AG04449 (cell line): ENCODE measurements around the gene CMYA5.
"Not testable (repeated sequence)": the region's sequence is repeated elsewhere in the genome, so short reads cannot be mapped to it uniquely, and the experiment has no call there.

Experiments
- CTCF ChIA-PET: fragments of 350-600 bp; formaldehyde crosslinking; extraction: SDS; loops from one replicate; lab custom pipeline; 2021; ENCODE audit warnings: antibody characterized with exemption; lab: Yijun Ruan, JAX
- POLR2A ChIA-PET: fragments of 400-600, 350-600 bp; formaldehyde crosslinking; extraction: SDS; loops from one replicate; lab custom pipeline; 2020; ENCODE audit warnings: antibody characterized with exemption, inconsistent platforms; lab: Yijun Ruan, JAX
- DNase-seq: peaks from one replicate; pipeline ENCODE4 v3.0.0-alpha.2; 2010; ENCODE audit warnings: low read depth, low spot score
- H3K4me3 ChIP-seq: 2 replicates; pipeline ENCODE4 v1.5.1; 2011; ENCODE audit warnings: low read depth, mild to moderate bottlenecking, control low read depth, low read length
- TF ChIP-seq, protein P1 (sequence below): IDR thresholded peaks from one replicate; pipeline ENCODE4 v1.5.1; 2011; ENCODE audit warnings: mild to moderate bottlenecking, moderate library complexity, low read length, control low read depth, inconsistent platforms; ENCODE audit not compliant: insufficient read depth; ENCODE audit errors: missing control alignments

CMYA5 gene

DNA sequence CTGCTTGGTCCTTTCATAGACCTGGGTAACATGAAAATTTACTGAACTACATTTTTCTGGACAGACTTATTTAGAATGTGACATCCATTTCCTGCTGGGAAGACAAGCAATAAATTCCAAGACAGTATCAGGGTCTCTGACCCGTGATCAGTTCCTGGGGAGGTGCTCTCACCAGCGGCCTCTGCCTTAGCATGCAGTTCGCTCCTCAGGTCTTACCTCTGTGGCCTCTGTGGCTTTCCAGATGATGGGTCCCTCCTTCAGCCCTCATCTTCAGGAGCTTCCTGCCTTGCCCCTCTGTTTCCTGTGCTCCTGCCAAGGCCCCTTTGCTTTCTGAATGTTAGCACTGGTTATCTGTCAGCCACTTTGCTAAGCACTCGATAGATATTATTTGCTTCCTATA lies 66.4 kb downstream of the CMYA5 start:
- ChIA-PET POLR2A (no interaction called here), CTCF (no interaction called here)
- H3K4me3 ChIP-seq, result no peak overlapping the region
- TF ChIP-seq, protein P1, sequence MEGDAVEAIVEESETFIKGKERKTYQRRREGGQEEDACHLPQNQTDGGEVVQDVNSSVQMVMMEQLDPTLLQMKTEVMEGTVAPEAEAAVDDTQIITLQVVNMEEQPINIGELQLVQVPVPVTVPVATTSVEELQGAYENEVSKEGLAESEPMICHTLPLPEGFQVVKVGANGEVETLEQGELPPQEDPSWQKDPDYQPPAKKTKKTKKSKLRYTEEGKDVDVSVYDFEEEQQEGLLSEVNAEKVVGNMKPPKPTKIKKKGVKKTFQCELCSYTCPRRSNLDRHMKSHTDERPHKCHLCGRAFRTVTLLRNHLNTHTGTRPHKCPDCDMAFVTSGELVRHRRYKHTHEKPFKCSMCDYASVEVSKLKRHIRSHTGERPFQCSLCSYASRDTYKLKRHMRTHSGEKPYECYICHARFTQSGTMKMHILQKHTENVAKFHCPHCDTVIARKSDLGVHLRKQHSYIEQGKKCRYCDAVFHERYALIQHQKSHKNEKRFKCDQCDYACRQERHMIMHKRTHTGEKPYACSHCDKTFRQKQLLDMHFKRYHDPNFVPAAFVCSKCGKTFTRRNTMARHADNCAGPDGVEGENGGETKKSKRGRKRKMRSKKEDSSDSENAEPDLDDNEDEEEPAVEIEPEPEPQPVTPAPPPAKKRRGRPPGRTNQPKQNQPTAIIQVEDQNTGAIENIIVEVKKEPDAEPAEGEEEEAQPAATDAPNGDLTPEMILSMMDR, result no peak
- no peak for DNase-seq

DNA sequence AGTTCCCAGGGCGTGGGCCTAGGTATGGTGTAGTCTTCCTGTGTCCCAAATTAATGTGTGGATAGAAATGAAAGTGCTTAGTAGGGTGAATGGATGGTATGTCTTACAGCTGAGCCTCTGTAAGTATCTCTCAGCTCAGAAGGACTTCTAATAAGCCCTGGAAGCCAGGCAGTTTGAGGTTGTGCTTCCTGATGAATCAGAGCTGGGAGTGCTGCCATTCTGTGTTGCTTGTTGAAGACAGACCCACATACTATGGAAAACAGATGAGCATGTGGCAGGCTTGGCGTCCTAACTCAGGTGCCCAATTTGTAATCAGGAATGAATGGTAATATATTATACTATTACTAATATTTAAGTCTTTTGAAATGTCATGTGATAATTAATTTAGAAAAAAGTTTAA lies 69.8 kb downstream of the CMYA5 start:
- POLR2A ChIA-PET, result no interaction called here
- H3K4me3 ChIP-seq, result no peak overlapping the region
- CTCF ChIA-PET, result no interaction called here
- TF ChIP-seq, protein P1, result no peak
- DNase-seq, result peak; percentile 64

DNA sequence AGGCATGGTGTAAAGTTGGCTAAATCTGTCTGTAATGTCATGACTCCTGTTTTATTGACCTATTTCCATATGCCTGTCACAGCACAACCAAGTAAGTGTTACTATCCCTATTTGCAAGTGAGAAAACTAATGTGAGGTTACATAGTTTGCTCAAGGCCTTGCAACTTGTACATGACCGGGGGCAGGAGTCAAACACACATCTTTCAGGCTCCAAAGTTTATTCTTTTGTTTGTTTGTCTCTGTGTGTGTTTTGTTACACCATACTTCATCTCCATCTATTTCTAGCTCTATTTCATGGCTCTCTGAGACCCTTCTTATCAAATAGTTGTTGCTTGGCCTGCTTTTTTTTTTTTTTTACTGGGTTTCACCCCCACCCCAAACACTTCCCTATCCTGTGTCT lies 70.2 kb downstream of the CMYA5 start:
- CTCF ChIA-PET, result no interaction called here
- TF ChIP-seq, protein P1, result no peak
- DNase-seq, result no peak

GRCh38 chr5:79762929-79763328 lies 73.3 kb downstream of the CMYA5 start:
- H3K4me3 ChIP-seq, result no peak overlapping the region
- ChIA-PET CTCF (no interaction called here), POLR2A (no interaction called here)
- no peak for DNase-seq
- TF ChIP-seq, protein P1, result no peak

More for the DNA sequence above, 70.2 kb downstream of the CMYA5 start:
- POLR2A ChIA-PET, result no interaction called here
- no peak overlapping the region for H3K4me3 ChIP-seq

GRCh38 chr5:79764147-79764546 lies 74.5 kb downstream of the CMYA5 start:
- H3K4me3 ChIP-seq, DNase-seq, CTCF ChIA-PET, POLR2A ChIA-PET: not testable (repeated sequence)

- TF ChIP-seq, protein P1, result no peak
- POLR2A ChIA-PET, result no interaction called here
- DNase-seq, result peak; percentile 79
- CTCF ChIA-PET, result no interaction called here
- H3K4me3 ChIP-seq, result no peak overlapping the region
Observed at GRCh38 chr5:79771387-79771786, 81.8 kb downstream of the CMYA5 start.

DNA sequence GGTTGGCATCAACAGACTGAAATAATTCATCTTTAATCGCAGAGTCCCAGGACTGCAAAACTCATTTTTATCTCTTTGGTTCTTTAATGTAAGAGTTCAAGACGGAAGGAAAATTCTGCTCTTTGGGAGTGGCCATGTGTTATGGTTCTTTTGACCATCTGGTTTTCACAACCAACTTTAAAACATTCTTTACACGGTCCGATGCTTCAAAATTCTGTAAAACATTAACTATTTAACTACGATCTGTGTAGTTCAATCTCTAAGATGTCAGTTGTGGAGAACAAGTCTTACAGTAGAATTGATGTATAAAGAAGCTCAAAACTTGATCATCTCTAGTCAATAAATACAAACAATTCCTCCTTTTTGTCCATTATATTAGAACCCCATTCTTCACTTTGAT lies 83.0 kb downstream of the CMYA5 start:
- TF ChIP-seq, protein P1, result no peak
- DNase-seq, result no peak
- CTCF ChIA-PET, result no interaction called here
- POLR2A ChIA-PET, result no interaction called here
- no peak overlapping the region for H3K4me3 ChIP-seq
